PC-9 (cell line): ENCODE data around the gene PLPPR1.

Experiments used
- EZH2 ChIP-seq: fragments of 200-600 bp; sonication (generic); IDR thresholded peaks from 2 replicates; pipeline ENCODE4 v1.8.0; 2017; ENCODE audit warnings: antibody characterized with exemption, low read depth
- TF ChIP-seq, protein P1 (sequence below): fragments of 200-600 bp; sonication (generic); conservative IDR thresholded peaks from 2 replicates; pipeline ENCODE4 v1.6.1; 2017; ENCODE audit warnings: mixed run types, antibody characterized with exemption, mild to moderate bottlenecking, moderate library complexity

DNA sequence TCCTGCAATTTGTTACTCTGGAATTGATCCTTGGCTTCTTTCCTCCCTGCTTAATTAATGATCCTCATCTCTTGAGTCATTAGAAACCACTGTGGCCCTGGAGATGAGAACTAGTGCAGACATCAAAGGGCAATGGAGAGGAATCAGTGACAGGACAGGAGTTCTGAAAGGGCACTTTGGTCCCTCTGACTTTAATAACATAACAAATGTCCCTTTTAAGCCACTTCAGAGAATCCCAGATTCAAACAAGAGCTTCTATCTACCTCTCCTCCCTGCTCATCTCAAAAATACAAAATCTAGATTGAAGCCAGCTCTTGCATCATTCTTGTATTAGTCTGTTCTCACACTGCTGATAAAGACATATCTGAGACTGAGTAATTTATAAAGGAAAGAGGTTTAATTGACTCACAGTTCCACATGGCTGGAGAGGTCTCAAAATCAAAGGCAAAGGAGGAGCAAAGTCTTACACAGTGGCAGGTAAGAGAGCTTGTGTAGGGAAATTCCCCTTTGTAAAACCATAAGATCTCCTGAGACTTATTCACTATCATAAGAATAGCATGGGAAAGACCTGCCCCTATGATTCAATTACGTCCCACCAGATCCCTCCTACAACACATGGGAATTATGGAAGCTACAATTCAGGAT lies 139.1 kb downstream of the PLPPR1 start:
- TF ChIP-seq, protein P1, sequence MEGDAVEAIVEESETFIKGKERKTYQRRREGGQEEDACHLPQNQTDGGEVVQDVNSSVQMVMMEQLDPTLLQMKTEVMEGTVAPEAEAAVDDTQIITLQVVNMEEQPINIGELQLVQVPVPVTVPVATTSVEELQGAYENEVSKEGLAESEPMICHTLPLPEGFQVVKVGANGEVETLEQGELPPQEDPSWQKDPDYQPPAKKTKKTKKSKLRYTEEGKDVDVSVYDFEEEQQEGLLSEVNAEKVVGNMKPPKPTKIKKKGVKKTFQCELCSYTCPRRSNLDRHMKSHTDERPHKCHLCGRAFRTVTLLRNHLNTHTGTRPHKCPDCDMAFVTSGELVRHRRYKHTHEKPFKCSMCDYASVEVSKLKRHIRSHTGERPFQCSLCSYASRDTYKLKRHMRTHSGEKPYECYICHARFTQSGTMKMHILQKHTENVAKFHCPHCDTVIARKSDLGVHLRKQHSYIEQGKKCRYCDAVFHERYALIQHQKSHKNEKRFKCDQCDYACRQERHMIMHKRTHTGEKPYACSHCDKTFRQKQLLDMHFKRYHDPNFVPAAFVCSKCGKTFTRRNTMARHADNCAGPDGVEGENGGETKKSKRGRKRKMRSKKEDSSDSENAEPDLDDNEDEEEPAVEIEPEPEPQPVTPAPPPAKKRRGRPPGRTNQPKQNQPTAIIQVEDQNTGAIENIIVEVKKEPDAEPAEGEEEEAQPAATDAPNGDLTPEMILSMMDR, result no peak
- TF ChIP-seq EZH2, result no peak
